Measurements from ENCODE around the gene PRSS22. TPM values are rescaled to one million over a fixed set of nuclear protein-coding genes. Genes with fewer than 3 reads are reported as not detected.

Gene PRSS22
- total RNA-seq, 6 experiments from 2014 or later, result 0.18 to 2.1 (median 0.84) TPM; not detected in 1

DNA sequence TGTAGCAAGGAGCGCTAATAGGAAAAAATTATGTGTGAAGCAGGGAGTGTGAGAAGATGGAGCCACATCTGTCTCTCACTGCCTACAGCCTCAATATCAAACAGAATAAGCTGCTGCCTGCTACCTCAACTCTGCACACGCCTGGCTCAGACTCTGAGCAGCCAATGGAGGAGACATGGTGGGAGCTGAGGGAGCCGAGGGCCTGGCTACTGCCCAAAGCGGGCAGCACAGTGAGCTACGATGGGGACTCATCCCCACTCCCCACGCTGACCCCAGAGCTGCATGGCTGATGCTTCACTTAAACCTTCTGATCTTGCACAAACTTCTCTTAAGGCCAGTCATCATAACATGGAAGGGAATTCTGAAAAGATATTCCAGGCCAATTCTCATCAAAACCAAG, 14.0 kb upstream of the PRSS22 start:
- DNase-seq, result no peak
- H3K9me3 ChIP-seq, result no peaks in the 10 kb centered on the region
- TF ChIP-seq, protein P1, sequence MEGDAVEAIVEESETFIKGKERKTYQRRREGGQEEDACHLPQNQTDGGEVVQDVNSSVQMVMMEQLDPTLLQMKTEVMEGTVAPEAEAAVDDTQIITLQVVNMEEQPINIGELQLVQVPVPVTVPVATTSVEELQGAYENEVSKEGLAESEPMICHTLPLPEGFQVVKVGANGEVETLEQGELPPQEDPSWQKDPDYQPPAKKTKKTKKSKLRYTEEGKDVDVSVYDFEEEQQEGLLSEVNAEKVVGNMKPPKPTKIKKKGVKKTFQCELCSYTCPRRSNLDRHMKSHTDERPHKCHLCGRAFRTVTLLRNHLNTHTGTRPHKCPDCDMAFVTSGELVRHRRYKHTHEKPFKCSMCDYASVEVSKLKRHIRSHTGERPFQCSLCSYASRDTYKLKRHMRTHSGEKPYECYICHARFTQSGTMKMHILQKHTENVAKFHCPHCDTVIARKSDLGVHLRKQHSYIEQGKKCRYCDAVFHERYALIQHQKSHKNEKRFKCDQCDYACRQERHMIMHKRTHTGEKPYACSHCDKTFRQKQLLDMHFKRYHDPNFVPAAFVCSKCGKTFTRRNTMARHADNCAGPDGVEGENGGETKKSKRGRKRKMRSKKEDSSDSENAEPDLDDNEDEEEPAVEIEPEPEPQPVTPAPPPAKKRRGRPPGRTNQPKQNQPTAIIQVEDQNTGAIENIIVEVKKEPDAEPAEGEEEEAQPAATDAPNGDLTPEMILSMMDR (IDR thresholded peaks at IDR 0.05), result no peak
- no peak for TF ChIP-seq POLR2A (IDR thresholded peaks at IDR 0.05)
- H3K27ac ChIP-seq, result no peak overlapping the region
- no peak for ATAC-seq
- intact Hi-C loops (cut with DNase I), result no loop called here
- H3K4me1 ChIP-seq, result peaks cover 0 to 5% (median under 1%) of the 10 kb centered on the region in 4 donors
- no peaks in the 10 kb centered on the region for H3K36me3 ChIP-seq
- 46% methylated on average over 6 of the region's 6 CpGs for WGBS (ENCODE audit: insufficient coverage, low coverage, low lambda C conversion rate, missing lambda C conversion rate)
- no peaks in the 10 kb centered on the region for H3K27me3 ChIP-seq
- H3K4me3 ChIP-seq, result no peak overlapping the region

DNA sequence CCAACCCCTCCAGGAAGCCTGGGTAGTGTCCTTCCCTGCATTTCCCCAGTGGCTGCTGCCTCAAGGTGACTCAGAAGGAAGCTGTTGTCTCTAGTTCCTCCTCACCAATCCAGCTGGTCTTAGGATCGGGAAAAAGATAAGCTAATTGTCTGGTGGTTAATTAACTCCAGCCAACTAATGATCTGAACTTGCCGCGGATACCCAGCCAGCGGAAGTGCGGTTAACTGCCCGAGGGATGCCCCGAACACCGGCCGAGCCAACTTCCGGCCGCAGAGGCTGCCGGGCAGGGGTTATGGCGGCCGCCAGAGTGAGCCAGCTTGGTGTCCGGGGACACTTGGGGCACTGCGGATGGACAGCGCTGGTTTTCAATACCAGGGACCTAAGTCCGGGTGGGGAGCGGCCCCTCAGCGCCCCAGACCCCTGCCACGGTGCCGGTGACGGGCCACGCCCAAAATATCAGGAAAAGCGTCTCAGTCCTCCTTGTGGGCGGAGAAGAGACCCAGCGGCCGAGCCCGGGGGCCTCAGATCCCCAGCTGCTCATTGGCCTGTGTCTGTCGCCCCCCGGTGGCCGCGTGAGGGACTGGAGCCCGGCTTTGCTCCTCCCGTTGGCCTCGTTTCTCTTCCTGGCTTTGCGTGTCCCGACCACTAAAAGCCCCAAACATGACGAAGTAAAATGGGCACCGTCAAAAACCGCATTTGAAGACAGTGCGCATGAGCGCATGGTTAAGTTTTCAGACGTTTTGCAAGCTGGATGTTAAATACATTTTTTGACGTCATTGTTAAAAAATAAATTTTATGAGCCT, 10.2 kb upstream of the PRSS22 start:
- DNase-seq (peak; percentile 89 to 92 (median 92)), ATAC-seq (peak; percentile 98 to 99 (median 99))
- H3K27ac ChIP-seq, result peak overlapping the region; percentile 37 to 91 (median 88)
- no peaks in the 10 kb centered on the region for H3K9me3 ChIP-seq
- no peaks in the 10 kb centered on the region for H3K36me3 ChIP-seq
- H3K27me3 ChIP-seq, result no peaks in the 10 kb centered on the region
- under 1% methylated on average over 30 of the region's 45 CpGs for WGBS (ENCODE audit: insufficient coverage, low coverage, low lambda C conversion rate, missing lambda C conversion rate)
- TF ChIP-seq, protein P1 (IDR thresholded peaks at IDR 0.05), result peak; percentile 96 to 98 (median 97)
- peak; percentile 83 for TF ChIP-seq POLR2A (IDR thresholded peaks at IDR 0.05)
- H3K4me1 ChIP-seq, result peaks cover 0 to 5% (median 0%) of the 10 kb centered on the region in 4 donors
- intact Hi-C loops (cut with DNase I), result no loop called here
- H3K4me3 ChIP-seq, result peak overlapping the region; percentile 66 to 89 (median 67)

DNA sequence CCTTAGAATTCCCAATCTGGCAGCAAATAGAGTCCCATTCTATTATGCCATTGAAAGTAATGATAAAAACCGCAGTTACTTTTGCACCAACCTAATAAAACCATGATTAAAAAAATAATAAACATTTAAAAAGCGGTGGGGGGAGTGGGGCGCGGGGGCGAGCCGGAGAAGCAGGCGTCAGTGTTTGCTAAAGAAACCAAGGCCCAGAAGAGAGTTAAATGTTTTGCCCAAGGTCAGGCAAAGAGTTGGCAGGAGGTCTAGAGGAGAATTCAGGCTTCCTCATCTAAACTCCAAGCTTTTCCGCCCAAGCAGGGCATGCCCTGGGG, 9.7 kb upstream of the PRSS22 start:
- intact Hi-C loops (cut with DNase I), result no loop called here
- Histone ChIP-seq H3K27ac (peak overlapping the region; percentile 37 to 91 (median 88)), H3K9me3 (no peaks in the 10 kb centered on the region), H3K4me3 (peak overlapping the region; percentile 66 to 89 (median 67)), H3K27me3 (no peaks in the 10 kb centered on the region), H3K4me1 (peaks cover 0 to 5% (median 0%) of the 10 kb centered on the region in 4 donors), H3K36me3 (no peaks in the 10 kb centered on the region)
- no peak for TF ChIP-seq POLR2A (IDR thresholded peaks at IDR 0.05)
- TF ChIP-seq, protein P1 (IDR thresholded peaks at IDR 0.05), result no peak
- 28% methylated on average over 8 of the region's 8 CpGs for WGBS (ENCODE audit: insufficient coverage, low coverage, low lambda C conversion rate, missing lambda C conversion rate)
- no peak for DNase-seq
- ATAC-seq, result no peak

DNA sequence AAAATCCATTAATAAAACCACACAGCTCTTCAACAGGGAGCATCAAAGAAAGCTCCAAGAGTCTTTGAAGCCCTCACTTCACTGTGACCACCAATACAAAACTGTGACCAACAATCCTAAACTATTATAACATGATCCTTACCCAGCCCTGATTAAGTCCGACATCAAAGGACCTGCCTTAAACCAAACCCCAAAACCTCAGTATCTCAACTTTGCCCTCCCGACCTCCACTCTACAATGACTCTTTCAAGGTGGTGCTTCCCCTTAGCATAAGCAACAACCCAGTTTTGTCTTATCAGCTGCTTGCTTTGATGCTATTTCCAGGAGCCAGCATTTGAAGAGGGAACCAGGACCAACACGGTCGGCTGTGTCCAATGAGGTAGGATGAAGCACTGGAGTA, 8.5 kb upstream of the PRSS22 start:
- H3K9me3 ChIP-seq, result no peaks in the 10 kb centered on the region
- peaks cover 0 to 5% (median 0%) of the 10 kb centered on the region in 4 donors for H3K4me1 ChIP-seq
- no peak overlapping the region for H3K4me3 ChIP-seq
- 74% methylated on average over 3 of the region's 4 CpGs for WGBS (ENCODE audit: insufficient coverage, low coverage, low lambda C conversion rate, missing lambda C conversion rate)
- intact Hi-C loops (cut with DNase I), result no loop called here
- H3K36me3 ChIP-seq, result no peaks in the 10 kb centered on the region
- no peaks in the 10 kb centered on the region for H3K27me3 ChIP-seq
- no peak overlapping the region for H3K27ac ChIP-seq
- TF ChIP-seq, protein P1 (IDR thresholded peaks at IDR 0.05), result no peak
- no peak for TF ChIP-seq POLR2A (IDR thresholded peaks at IDR 0.05)
- DNase-seq (no peak), ATAC-seq (no peak)
